SKM-1 (cell line): ENCODE measurements around the gene SLC38A9.
"Not testable (repeated sequence)": the region's sequence is repeated elsewhere in the genome, so short reads cannot be mapped to it uniquely, and the experiment has no call there.

Source experiments
- DNase-seq: peaks from one replicate; lab custom pipeline; 2025; ENCODE audit not compliant: unreplicated experiment; lab: John Stamatoyannopoulos, UW

SLC38A9 gene

DNA sequence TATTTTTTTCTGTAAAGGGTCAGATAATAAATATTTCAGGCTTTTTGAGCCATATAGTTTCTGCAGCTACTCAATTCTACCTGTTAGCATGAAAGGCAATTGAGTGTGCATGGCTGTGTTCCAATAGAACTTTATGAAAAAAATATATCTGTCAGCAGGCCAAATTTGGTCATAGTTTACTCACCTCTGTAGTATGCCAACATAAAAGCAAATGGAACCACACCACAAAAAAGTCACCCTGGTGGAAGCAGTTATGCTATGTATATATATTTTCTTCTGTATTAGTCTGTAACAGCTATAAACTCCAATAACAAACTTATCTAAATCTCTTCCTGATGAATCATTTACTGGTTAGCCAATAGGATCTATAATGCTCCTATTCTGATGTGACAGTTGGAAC lies 3.4 kb downstream of the SLC38A9 start:
- no peak for DNase-seq

DNA sequence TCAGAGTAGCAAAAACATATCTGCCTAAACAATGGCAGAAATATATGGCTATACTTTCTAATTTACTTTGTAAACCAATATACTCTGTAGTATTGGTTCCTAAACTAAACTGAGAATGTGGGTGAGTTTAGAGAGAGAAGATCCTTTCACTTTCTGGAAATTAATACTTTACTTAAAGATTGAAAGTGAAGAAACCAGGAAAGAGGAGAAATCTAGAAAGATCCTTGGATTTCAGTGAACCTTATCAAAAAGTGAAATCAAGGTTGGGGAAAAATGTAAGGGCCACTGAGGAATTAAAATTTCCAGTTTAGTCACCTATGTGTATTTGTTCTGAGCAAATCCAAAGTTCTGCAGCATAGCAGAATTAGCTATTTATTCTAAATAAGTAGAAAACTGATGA lies 5.9 kb downstream of the SLC38A9 start:
- no peak for DNase-seq

DNA sequence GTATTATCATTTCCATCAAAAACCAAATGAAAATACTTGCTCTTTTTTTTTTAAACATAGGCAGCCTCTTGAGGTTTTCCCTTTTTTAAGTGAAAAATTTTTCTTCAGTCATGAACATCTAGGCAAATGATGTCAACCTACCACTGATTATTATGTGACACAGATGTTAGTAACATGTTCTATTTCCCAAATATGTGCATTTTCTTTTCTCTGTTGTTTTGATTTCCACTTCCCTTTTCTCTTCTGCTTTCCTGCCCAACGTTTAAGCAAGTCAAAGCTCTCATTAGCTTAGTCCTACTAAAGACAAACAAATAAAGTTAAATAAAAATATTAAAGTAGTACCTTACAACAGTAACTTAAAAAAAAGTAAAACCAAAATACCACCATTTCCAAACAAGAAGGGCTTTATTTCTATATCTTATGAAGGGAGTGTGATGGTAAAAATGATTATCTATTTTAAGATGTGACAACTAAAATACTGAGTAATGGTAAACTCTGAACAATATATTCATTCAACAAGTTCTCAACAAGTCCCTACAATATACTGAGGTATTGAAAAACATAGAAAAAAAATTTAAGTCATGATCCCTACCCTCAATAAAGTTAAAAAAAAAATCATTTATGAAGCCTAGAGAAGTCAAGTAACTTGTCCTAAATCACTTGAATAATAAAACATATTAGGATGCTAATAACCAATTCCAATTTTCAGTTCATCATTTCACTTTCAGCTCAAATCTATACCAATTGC lies 9.4 kb downstream of the SLC38A9 start:
- DNase-seq, result no peak

DNA sequence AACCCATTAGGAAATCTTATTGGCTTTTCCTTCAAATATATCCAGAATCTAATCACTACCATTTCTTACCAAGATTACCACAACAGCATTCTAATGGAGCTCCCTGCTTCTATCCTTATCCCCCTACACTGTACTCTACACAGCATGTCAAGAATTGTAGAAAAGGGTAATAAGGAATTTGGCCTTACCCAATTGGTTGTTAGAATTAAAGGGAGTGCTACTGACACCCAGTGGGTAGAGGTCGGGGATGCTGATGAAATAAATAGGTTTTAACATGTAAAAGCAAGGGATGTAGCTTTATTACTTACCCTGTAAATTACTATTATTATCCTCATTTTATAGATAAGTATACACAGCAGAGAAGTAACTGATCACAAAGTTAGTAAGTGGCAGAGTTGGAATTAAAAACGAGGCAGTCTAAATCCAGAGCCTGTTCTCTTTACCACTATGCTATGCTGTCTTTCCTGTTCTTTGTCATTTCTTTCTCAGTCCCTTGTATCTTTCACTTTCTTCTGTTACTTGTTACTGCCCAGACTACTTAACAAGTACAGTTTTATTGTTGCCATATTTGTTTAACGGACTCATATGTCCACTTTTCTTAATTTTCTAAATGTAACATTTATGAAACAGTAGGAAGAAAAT lies 10.5 kb downstream of the SLC38A9 start:
- no peak for DNase-seq

DNA sequence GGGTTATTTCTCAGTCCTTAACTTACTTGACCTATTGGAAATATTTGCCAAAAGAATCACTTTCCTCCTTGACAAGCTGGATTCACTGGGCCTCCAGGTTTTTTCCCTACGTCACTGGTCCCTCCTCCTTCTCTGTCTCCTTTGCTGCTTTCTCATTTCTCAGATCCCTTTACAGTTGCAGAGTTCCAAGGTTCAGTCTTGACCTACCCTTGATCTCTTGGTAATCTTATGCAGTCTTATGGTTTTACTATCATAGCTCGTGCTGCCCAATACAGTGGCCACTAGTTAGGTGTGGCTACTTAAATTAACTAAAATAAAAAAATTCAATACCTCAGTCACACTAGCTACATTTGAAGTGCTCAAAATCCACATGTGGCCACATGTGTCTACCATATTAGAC lies 11.4 kb downstream of the SLC38A9 start:
- no peak for DNase-seq

DNA sequence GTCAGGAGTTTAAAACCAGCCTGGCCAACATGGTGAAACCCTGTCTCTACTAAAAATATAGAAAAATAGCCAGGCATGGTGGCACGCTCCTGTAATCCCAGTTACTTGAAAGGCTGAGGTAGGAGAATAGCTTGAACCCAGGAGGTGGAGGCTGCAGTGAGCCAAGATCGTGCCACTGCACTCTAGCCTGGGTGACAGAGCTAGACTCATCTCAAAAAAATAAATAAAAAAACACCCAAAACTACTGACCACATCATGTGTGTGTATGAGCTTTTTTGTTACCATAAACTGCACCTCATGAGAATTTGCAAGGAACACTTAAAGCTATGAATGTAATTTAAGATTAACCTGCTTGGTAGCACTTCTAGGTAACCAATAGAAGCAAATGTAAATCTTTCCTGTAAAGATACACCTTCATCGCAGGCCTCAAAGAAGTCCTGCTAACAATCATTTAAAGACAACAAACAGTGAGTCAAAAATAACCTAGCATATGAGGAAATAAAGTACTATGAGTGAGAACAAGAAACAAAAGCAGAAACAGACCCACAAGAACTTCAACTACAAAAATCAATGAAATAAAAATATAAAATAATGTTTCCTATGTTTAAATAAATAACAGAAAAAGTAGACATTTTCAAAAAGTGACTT lies 13.0 kb downstream of the SLC38A9 start:
- DNase-seq, result no peak

DNA sequence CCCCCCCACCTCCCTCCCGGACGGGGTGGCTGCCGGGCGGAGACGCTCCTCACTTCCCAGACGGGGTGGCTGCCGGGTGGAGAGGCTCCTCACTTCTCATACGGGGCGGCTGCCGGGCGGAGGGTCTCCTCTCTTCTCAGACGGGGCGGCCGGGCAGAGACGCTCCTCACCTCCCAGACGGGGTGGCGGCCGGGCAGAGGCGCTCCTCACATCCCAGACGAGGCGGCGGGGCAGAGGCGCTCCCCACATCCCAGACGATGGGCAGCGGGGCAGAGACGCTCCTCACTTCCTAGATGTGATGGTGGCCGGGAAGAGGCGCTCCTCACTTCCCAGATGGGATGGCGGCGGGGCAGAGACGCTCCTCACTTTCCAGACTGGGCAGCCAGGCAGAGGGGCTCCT lies 15.4 kb downstream of the SLC38A9 start:
- not testable (repeated sequence) for DNase-seq

DNA sequence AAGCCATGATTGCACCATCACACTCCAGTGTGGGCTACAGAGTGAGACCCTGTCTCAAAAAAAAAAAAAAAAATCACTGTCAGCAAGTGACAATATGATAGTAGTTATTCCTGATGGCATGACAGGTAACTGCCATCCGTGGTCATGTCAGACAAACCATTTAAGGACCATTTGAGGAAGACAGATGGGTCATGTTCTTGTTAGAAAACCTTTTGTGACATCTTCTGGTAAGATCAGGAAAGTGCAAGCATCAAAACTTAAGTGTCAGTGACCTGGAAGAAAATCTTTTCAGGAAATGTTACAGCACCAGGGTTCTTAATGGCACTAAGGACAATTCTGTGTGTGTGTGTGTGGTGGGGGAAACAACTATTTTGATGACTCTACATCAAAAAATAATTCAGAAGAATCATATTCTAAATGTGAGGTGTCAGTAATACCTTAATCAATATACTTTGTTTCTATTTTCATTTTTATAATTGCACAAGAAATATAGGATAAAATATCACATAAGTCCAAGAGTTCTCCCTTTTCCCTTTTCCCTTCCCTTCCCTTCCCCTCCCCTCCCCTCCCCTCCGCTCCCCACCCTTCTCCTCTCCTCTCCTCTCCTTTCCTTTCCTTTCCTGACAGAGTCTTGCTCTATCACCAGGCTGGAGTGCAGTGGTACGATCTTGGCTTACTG lies 17.8 kb downstream of the SLC38A9 start:
- peak; percentile 26 for DNase-seq

DNA sequence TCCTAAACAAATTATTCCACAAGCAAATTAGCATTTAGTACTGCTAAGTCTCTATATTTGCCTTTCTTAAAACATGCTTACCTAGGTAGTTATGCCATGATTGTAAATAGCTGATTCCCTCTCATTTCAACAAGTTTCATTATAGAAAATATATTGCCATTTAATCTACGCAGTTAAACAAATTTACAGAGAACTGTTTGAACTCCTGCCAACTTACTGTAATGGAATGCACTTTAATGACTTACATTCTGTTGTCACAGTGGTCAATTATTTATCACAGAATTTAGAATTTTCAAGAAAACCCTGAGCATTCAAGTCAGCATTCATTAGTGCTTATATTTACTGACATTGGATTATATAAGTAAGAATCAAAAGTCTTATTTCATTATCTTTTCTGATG lies 19.6 kb downstream of the SLC38A9 start:
- DNase-seq, result no peak

DNA sequence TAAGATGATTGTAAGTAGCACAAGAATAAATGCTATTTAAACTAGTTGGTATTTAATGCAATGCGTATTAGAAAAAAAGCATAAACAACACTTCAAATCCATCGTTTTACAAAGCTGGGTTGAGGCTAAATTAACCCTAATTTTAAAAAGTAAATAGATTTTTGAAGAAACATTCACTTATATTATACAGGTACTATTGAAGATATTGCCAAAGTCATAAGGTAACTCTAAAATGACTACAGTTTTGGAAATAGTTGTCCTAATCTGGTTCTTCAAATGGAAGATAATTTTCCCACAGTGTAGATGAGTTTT lies 20.1 kb downstream of the SLC38A9 start:
- no peak for DNase-seq

DNA sequence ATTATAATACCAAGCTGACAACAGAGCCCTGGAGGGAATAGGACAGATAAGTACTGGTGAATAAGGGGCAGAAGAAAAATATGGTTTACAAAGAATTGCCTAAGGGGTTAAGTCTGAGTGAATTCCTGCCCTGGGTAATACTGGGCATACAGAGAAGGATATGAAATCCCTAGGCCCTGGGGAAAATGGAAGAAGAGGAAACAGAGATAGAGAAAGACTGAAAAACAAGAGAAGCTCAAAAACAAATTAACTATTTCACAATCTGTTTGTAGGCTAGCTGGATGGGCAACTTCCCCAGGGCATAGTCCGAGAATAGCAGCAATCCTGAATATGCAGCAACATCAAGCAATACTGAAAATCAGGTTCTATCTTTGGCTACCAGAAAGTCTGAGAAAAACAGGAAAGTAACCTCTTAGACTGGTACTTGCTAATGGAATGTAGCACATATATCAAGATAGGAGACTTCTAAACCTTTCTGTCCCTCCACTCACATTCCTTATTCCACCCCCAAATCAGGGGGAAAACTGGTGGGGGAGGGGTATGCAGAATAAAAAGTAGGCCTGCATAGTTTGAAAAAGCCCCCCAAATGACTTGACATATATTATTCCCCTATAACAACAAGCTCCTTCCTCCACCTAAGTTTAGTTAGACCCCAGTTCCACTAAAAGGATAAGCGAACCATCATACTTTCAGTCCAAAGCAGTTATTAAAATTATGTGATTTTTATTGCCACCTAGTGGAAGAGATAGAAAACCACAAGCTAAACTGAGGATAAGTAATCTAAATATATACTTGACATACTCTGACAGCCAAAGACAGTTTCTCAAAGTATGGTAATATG lies 20.6 kb downstream of the SLC38A9 start:
- DNase-seq, result peak; percentile 16

DNA sequence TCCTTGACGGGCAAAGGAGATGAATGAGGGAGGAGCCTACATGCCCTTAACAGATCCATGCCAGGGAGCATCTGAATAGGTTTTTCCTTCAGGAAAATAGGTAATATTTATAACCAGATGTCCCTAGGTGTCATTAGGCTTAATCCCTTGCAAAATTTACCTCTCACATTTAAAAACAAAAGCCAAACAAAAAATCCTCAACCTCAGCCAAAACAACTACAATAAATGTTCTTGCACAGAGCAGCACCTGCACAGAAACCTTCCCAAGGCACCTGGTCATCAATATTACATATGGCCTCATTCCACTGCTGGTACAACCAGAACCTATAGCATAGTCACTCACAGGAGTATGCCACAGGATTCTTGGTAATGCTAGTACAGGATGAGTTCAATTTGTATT lies 30.1 kb downstream of the SLC38A9 start:
- DNase-seq, result no peak

DNA sequence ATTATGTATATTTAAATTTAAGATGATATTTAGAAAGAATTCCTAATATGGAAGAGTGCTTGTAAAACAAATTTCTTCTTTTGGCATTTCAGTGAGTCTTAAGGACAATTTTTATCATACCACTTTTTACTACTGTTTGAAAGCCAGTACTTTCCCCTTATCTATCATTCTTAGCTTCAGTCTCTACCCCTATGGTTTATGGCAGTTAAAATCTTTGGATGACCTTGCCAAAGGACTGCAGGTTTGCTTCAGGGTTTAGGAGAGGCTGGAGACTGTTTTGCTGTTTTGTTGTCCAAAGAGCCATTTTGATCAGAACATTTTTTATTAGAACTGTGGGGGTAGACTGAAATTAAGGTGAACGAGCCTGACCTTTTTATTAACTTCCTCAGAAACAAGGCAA lies 30.8 kb downstream of the SLC38A9 start:
- DNase-seq, result no peak

DNA sequence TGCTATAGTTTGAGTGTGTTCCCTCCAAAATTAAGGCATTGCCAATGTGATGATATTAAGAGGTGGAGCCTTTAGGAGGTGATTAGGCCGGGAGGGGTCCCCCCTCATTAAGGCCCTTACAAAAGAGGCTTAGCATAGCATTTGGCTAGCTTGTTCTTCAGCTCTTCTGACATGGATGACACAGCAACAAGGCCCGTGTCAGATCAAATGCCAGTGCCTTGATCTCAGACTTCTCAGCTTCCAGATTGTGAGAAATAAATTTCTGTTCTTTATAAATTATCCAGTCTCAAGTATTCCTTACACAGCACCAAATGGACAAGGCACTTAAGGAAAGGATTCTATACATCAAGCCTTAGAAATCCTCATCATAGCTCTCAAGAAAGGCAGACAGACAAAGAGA lies 31.8 kb downstream of the SLC38A9 start:
- no peak for DNase-seq

DNA sequence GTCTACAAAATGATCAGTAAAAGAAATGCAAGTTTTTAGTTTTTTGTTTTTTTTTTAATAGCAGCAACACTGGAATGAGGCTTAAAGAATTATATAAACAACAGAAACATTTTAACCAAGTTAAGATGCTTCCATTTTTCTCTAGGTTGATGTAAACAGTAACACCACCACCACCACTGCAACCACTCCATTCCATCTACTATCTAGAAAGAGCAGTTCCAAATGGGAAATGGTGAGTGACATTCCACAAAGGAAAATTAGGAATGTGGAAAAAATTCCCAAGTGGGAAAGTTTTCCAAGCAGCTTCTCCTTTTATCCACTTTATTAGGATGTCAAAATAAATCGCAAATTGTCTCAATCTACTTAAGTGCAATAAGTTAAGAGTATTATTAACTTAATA lies 32.6 kb downstream of the SLC38A9 start:
- DNase-seq, result no peak

DNA sequence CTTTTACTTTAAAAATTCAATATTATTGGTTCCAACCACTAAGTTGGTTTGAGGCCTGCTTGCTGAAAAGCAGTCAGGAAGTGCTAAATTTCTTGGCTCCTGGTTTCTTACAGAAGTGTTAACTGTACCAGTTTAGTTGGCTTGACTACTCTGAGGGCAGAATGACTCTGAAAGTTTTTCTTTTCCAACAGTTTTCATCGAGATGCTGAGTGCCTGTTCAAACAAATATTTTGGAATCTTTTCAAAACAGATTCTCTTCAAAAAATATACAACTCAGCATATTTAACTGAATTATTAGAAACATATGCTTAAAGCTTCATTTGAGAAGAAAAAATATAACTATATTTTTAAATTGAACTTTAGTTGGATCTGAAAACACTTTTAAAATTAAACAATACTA lies 37.0 kb downstream of the SLC38A9 start:
- no peak for DNase-seq

DNA sequence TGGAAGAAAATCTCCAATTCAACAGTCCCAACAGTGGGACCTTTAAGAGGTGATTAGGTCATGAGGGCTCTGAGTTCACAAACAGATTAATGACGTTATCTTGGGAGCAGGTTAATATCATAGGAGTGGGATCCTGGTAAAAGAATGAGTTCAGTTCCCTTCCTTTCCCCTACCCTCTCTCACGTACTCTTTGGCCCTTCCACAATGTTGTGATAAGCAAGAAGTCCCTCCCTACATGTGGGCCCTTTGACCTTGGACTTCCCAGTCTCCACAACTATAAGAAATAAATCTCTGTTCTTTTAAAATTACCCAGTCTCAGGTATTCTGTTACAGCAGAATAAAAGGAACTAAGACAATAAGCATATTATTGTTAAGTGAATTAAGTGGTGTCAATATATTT lies 37.8 kb downstream of the SLC38A9 start:
- no peak for DNase-seq

DNA sequence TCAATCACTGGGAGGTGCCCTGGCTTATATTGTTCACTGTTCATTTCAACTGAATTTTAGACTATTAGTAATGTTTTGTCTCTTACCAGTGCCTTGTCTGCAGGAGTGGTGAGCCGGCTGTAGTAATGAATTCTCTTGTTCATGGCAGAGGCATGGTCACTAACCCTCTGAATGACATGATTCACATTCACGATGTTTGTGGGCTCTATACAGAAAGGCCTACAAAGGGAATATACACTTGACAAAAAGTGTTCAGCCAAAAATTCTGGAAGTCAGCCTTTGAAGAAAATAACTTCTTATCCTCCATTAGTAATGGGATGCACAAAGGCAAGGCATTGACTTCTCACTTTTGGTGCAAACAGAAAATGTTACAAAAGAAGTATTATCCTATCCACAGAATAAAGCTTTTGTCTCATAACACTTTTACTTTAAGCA lies 39.6 kb downstream of the SLC38A9 start:
- no peak for DNase-seq

DNA sequence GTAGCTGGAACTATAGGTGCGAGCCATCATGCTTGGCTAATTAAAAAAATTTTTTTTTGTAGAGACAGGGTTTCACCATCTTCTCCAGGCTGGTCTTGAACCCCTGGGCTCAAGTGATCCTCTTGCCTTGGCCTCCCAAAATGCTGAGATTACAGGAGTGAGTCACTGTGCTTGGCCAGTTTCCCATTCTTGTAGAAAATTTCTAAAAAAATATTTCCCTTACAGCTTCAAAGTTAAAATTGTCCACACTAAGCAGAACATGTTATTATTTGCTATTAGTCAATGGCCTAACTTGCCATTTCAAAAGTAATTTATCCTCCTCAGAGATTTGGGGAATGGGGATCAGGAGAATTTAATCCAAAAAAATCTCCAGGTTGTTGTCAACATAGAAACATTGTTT lies 40.1 kb downstream of the SLC38A9 start:
- no peak for DNase-seq

DNA sequence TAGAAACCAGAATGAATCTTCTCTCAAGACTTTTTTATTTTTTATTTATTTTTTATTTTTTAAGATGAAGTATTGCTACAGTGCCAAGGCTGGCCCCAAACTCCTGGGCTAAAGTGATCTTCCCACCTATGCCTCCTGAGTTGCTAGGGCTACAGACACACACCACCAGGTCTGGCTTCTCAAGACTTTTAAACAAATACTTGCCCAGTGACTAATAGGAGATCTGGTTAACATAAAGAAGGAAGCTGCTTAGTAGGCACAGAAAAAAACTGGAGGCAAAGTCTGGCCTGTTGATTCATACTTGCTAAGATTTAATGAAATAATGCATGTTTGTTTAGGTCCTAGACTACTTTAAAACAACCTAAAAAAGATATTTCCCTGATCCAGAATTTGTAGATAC lies 43.8 kb downstream of the SLC38A9 start:
- no peak for DNase-seq

DNA sequence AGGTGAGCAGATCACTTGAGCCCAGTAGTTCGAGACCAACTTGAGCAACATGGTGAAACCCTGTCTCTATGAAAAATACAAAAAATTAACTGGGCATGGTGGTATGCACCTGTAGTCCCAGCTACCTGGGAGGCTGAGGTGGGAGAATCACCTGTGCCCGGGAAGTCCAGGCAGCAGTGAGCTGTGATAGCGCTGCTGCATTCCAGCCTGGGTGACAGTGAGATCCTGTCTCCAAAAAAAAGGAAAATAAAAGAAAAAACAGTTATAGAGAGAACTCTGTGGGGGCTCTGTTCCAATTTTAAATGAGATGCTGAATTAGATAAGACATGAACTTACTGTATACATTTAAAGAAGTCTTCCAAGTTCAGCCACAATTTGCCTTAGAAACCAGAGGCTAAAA lies 44.2 kb downstream of the SLC38A9 start:
- DNase-seq, result no peak
